Osteoblast (primary cell): ENCODE measurements around the gene SPTBN5. TPM values are rescaled to one million over a fixed set of nuclear protein-coding genes. Genes with fewer than 3 reads are reported as not detected.

Source experiments
- DNase-seq: peaks from one replicate; pipeline ENCODE4 v3.0.0; 2011; ENCODE audit warnings: low spot score, mixed read lengths; ENCODE audit not compliant: insufficient read length; ENCODE audit errors: missing footprints
- H2AFZ ChIP-seq: 2 replicates; pipeline ENCODE4 v1.6.0; 2011; ENCODE audit warnings: mild to moderate bottlenecking, low read length
- H3K27ac ChIP-seq: 2 replicates; pipeline ENCODE4 v1.5.1; 2011; ENCODE audit warnings: mild to moderate bottlenecking, low read depth, low read length, moderate library complexity
- H3K27me3 ChIP-seq: 2 replicates; pipeline ENCODE4 v1.6.0; 2012; ENCODE audit warnings: mild to moderate bottlenecking, control low read depth, inconsistent platforms, low read length, moderate library complexity; ENCODE audit not compliant: insufficient read depth
- H3K36me3 ChIP-seq: 2 replicates; pipeline ENCODE4 v1.5.1; 2011; ENCODE audit warnings: mild to moderate bottlenecking, low read length, control low read depth, moderate library complexity; ENCODE audit not compliant: insufficient read depth
- H3K4me1 ChIP-seq: 2 replicates; pipeline ENCODE4 v1.5.1; 2011; ENCODE audit warnings: mild to moderate bottlenecking, low read length, control low read depth, moderate library complexity; ENCODE audit not compliant: insufficient read depth
- H3K4me2 ChIP-seq: 2 replicates; pipeline ENCODE4 v1.6.0; 2011; ENCODE audit warnings: mild to moderate bottlenecking, low read length; ENCODE audit not compliant: insufficient read depth
- H3K4me3 ChIP-seq: fragments of 200-600 bp; sonication (generic); 3 replicates; pipeline ENCODE4 v1.5.1; 2012; ENCODE audit warnings: mild to moderate bottlenecking, low read length, inconsistent platforms; ENCODE audit not compliant: insufficient read depth
- H3K79me2 ChIP-seq: 2 replicates; pipeline ENCODE4 v1.6.0; 2012; ENCODE audit warnings: mild to moderate bottlenecking, low read length, control low read depth, inconsistent platforms; ENCODE audit not compliant: insufficient read depth
- H3K9me3 ChIP-seq: 2 replicates; pipeline ENCODE4 v1.5.1; 2011; ENCODE audit warnings: low read depth, low read length, control low read depth
- H4K20me1 ChIP-seq: 2 replicates; pipeline ENCODE4 v1.6.0; 2012; ENCODE audit warnings: mild to moderate bottlenecking, low read length, control low read depth; ENCODE audit not compliant: insufficient read depth
- CTCF ChIP-seq: IDR thresholded peaks from 2 replicates; pipeline ENCODE4 v1.5.1; 2011; ENCODE audit warnings: mild to moderate bottlenecking, low read depth, low read length, moderate library complexity; ENCODE audit errors: extremely low read depth
- total RNA-seq: library from RNA; depleted of rRNA; stranded (reverse); fragments of >200 nt; gene quantifications from 2 replicates; pipeline ENCODE4 v1.2.3, GENCODE V29; 2012

The SPTBN5 gene
- total RNA-seq, 1 donor: 0.36 TPM

- Histone ChIP-seq H2AFZ (no peak overlapping the region), H3K4me3 (no peak overlapping the region), H3K79me2 (no peaks in the 10 kb centered on the region), H3K27ac (no peak overlapping the region), H3K4me1 (peaks cover 12% of the 10 kb centered on the region), H3K4me2 (no peak overlapping the region), H3K36me3 (no peaks in the 10 kb centered on the region), H4K20me1 (no peaks in the 10 kb centered on the region), H3K9me3 (no peaks in the 10 kb centered on the region), H3K27me3 (no peaks in the 10 kb centered on the region)
- DNase-seq: peak; percentile 56
- no peak for TF ChIP-seq CTCF
Observed at GRCh38 chr15:41890050-41890690, 3.7 kb downstream of the SPTBN5 start.

GRCh38 chr15:41888662-41889253 is 5.1 kb downstream of the SPTBN5 start:
- Histone ChIP-seq H3K4me3 (no peak overlapping the region), H3K27ac (no peak overlapping the region), H2AFZ (no peak overlapping the region), H3K36me3 (no peaks in the 10 kb centered on the region), H3K27me3 (no peaks in the 10 kb centered on the region), H3K4me1 (no peaks in the 10 kb centered on the region), H3K9me3 (no peaks in the 10 kb centered on the region), H4K20me1 (no peaks in the 10 kb centered on the region), H3K79me2 (no peaks in the 10 kb centered on the region), H3K4me2 (no peak overlapping the region)
- TF ChIP-seq CTCF: no peak
- peak; percentile 69 for DNase-seq

- Histone ChIP-seq H3K27ac (no peak overlapping the region), H3K27me3 (no peaks in the 10 kb centered on the region), H3K4me1 (no peaks in the 10 kb centered on the region), H3K4me3 (no peak overlapping the region), H3K4me2 (no peak overlapping the region), H3K79me2 (no peaks in the 10 kb centered on the region), H3K36me3 (no peaks in the 10 kb centered on the region), H4K20me1 (no peaks in the 10 kb centered on the region), H2AFZ (no peak overlapping the region), H3K9me3 (no peaks in the 10 kb centered on the region)
- no peak for TF ChIP-seq CTCF
- DNase-seq: peak; percentile 88
Observed at GRCh38 chr15:41887893-41888292, 6.0 kb downstream of the SPTBN5 start.

GRCh38 chr15:41887161-41887560 is 6.7 kb downstream of the SPTBN5 start:
- no peaks in the 10 kb centered on the region for H3K36me3 ChIP-seq
- H3K27me3 ChIP-seq: no peaks in the 10 kb centered on the region
- no peak for TF ChIP-seq CTCF
- no peaks in the 10 kb centered on the region for H3K4me1 ChIP-seq
- H3K9me3 ChIP-seq: no peaks in the 10 kb centered on the region
- peak; percentile 75 for DNase-seq
- no peaks in the 10 kb centered on the region for H3K79me2 ChIP-seq
- no peak overlapping the region for H2AFZ ChIP-seq
- H3K4me3 ChIP-seq: no peak overlapping the region
- H3K4me2 ChIP-seq: no peak overlapping the region
- H3K27ac ChIP-seq: no peak overlapping the region
- H4K20me1 ChIP-seq: no peaks in the 10 kb centered on the region
